NCI-H345 treated with DMSO at 0.1 percent for 48 hours (cell line): Measurements from ENCODE around the gene PLEKHG2.
A peak's percentile ranks its signal among the peaks of the same experiment; 100 is the strongest.
"Not testable (repeated sequence)": the region's sequence is repeated elsewhere in the genome, so short reads cannot be mapped to it uniquely, and the experiment has no call there.

Experiments used
- DNase-seq: peaks from one replicate; lab custom pipeline; 2025; ENCODE audit not compliant: unreplicated experiment; lab: John Stamatoyannopoulos, UW

PLEKHG2 gene

GRCh38 chr19:39444598-39445195 lies 32.2 kb downstream of the PLEKHG2 start:
- DNase-seq, result peak; percentile 26

GRCh38 chr19:39445196-39446111 lies 33.0 kb downstream of the PLEKHG2 start, which contains the start of gene SUPT5H:
Gene SUPT5H, plus strand, starts transcription at chr19:39445582. Its CDS starts 309 bp downstream, at chr19:39445891.
- DNase-seq, result peak; percentile 100

- no peak for DNase-seq
Measured at GRCh38 chr19:39446365-39447084, 34.1 kb downstream of the PLEKHG2 start.

- no peak for DNase-seq
Measured at GRCh38 chr19:39448271-39448670, 35.8 kb downstream of the PLEKHG2 start.

- DNase-seq, result no peak
Measured at GRCh38 chr19:39449116-39449797, 36.8 kb downstream of the PLEKHG2 start.

GRCh38 chr19:39451257-39451656 lies 38.8 kb downstream of the PLEKHG2 start:
- not testable (repeated sequence) for DNase-seq

- no peak for DNase-seq
Measured at GRCh38 chr19:39463403-39463802, 50.9 kb downstream of the PLEKHG2 start.

GRCh38 chr19:39465956-39466747 lies 53.7 kb downstream of the PLEKHG2 start:
- no peak for DNase-seq

GRCh38 chr19:39467941-39468340 lies 55.5 kb downstream of the PLEKHG2 start:
- DNase-seq, result no peak

GRCh38 chr19:39469036-39469435 lies 56.6 kb downstream of the PLEKHG2 start:
- no peak for DNase-seq

GRCh38 chr19:39469567-39469966 lies 57.1 kb downstream of the PLEKHG2 start:
- DNase-seq, result no peak

GRCh38 chr19:39470724-39471339 lies 58.4 kb downstream of the PLEKHG2 start:
- DNase-seq, result no peak

- no peak for DNase-seq
Measured at GRCh38 chr19:39471756-39472536, 59.5 kb downstream of the PLEKHG2 start.

- no peak for DNase-seq
Measured at GRCh38 chr19:39472746-39473442, 60.4 kb downstream of the PLEKHG2 start.

- no peak for DNase-seq
Measured at GRCh38 chr19:39473443-39473960, 61.0 kb downstream of the PLEKHG2 start.

GRCh38 chr19:39474139-39474620 lies 61.7 kb downstream of the PLEKHG2 start:
- DNase-seq, result peak; percentile 58

- DNase-seq, result no peak
Measured at GRCh38 chr19:39475748-39476147, 63.3 kb downstream of the PLEKHG2 start.
